IPS-18a (cell line): Measurements from ENCODE around the gene OR1K1.
"Not testable (repeated sequence)": the region's sequence is repeated elsewhere in the genome, so short reads cannot be mapped to it uniquely, and the experiment has no call there.

Experiments used
- H3K27ac ChIP-seq: one replicate; pipeline ENCODE4 v1.5.1; 2013; ENCODE audit warnings: low read length
- H3K27me3 ChIP-seq: one replicate; pipeline ENCODE4 v1.6.1; 2013; ENCODE audit warnings: mild to moderate bottlenecking, low read length; ENCODE audit not compliant: control insufficient read depth, insufficient read depth
- H3K36me3 ChIP-seq: one replicate; pipeline ENCODE4 v1.6.1; 2013; ENCODE audit warnings: low read depth, low read length; ENCODE audit not compliant: control insufficient read depth
- H3K4me1 ChIP-seq: one replicate; pipeline ENCODE4 v1.6.1; 2013; ENCODE audit warnings: low read depth, low read length; ENCODE audit not compliant: control insufficient read depth
- H3K4me3 ChIP-seq: one replicate; pipeline ENCODE4 v1.5.1; 2013; ENCODE audit warnings: low read length
- H3K9ac ChIP-seq: one replicate; pipeline ENCODE4 v1.6.1; 2013; ENCODE audit warnings: mild to moderate bottlenecking, low read length, moderate library complexity
- H3K9me3 ChIP-seq: one replicate; pipeline ENCODE4 v1.6.1; 2013; ENCODE audit warnings: low read depth, low read length; ENCODE audit not compliant: control insufficient read depth

The OR1K1 gene

GRCh38 chr9:122789256-122790046 is 10.5 kb upstream of the OR1K1 start:
- Histone ChIP-seq H3K27ac (no peak overlapping the region), H3K4me1 (no peaks in the 10 kb centered on the region), H3K9ac (no peak overlapping the region), H3K4me3 (no peak overlapping the region), H3K36me3 (no peaks in the 10 kb centered on the region), H3K9me3 (peaks cover 43% of the 10 kb centered on the region), H3K27me3 (no peaks in the 10 kb centered on the region)

- H3K27me3 ChIP-seq, result no peaks in the 10 kb centered on the region
These were observed 7.9 kb upstream of the OR1K1 start for GRCh38 chr9:122791872-122792669.

GRCh38 chr9:122797316-122798063 is 2.4 kb upstream of the OR1K1 start:
- Histone ChIP-seq H3K36me3 (no peaks in the 10 kb centered on the region), H3K9ac (no peak overlapping the region), H3K27ac (no peak overlapping the region), H3K27me3 (no peaks in the 10 kb centered on the region), H3K4me3 (no peak overlapping the region), H3K9me3 (peaks cover 28% of the 10 kb centered on the region), H3K4me1 (no peaks in the 10 kb centered on the region)

More at GRCh38 chr9:122791872-122792669, 7.9 kb upstream of the OR1K1 start:
- Histone ChIP-seq H3K36me3 (no peaks in the 10 kb centered on the region), H3K27ac (no peak overlapping the region), H3K4me3 (no peak overlapping the region), H3K4me1 (no peaks in the 10 kb centered on the region), H3K9me3 (peaks cover 31% of the 10 kb centered on the region), H3K9ac (no peak overlapping the region)

- H3K36me3 ChIP-seq, result no peaks in the 10 kb centered on the region
- H3K9ac ChIP-seq, result no peak overlapping the region
- H3K9me3 ChIP-seq, result peaks cover 6% of the 10 kb centered on the region
- no peaks in the 10 kb centered on the region for H3K27me3 ChIP-seq
- no peak overlapping the region for H3K4me3 ChIP-seq
- no peak overlapping the region for H3K27ac ChIP-seq
- H3K4me1 ChIP-seq, result no peaks in the 10 kb centered on the region
These were observed 6.7 kb downstream of the OR1K1 start for GRCh38 chr9:122806661-122807060.

GRCh38 chr9:122807271-122807900 is 7.5 kb downstream of the OR1K1 start:
- no peaks in the 10 kb centered on the region for H3K36me3 ChIP-seq
- H3K4me3 ChIP-seq, result no peak overlapping the region
- H3K9ac ChIP-seq, result no peak overlapping the region
- H3K27me3 ChIP-seq, result no peaks in the 10 kb centered on the region
- H3K27ac ChIP-seq, result no peak overlapping the region
- H3K9me3 ChIP-seq, result no peaks in the 10 kb centered on the region
- H3K4me1 ChIP-seq, result no peaks in the 10 kb centered on the region

GRCh38 chr9:122808141-122808540 is 8.2 kb downstream of the OR1K1 start:
- Histone ChIP-seq H3K36me3 (no peaks in the 10 kb centered on the region), H3K27ac (no peak overlapping the region)

DNA sequence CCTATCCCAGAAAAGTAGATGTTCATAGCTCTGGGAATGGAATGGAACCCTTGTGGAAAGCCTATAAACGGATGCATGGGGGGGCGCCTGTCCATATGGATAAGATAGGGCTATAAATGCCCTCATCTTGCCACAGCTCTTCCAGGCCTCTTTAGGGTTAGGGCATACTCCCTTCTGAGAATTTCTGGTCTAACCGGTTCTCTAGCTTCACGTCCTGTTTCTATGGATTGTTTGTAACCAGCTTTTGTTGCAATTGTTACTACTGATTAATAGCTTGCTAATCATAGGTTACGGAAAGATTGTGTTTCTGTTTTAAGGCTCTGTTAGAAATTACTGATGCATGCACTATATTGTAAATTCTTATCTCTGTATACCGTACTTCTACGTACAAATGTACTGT is 9.3 kb downstream of the OR1K1 start:
- not testable (repeated sequence) for H3K36me3 ChIP-seq, H3K27ac ChIP-seq, H3K9ac ChIP-seq, H3K9me3 ChIP-seq, H3K27me3 ChIP-seq, H3K4me3 ChIP-seq, H3K4me1 ChIP-seq

More at GRCh38 chr9:122808141-122808540, 8.2 kb downstream of the OR1K1 start:
- Histone ChIP-seq H3K4me1 (no peaks in the 10 kb centered on the region), H3K27me3 (no peaks in the 10 kb centered on the region), H3K9me3 (no peaks in the 10 kb centered on the region), H3K4me3 (no peak overlapping the region), H3K9ac (no peak overlapping the region)

DNA sequence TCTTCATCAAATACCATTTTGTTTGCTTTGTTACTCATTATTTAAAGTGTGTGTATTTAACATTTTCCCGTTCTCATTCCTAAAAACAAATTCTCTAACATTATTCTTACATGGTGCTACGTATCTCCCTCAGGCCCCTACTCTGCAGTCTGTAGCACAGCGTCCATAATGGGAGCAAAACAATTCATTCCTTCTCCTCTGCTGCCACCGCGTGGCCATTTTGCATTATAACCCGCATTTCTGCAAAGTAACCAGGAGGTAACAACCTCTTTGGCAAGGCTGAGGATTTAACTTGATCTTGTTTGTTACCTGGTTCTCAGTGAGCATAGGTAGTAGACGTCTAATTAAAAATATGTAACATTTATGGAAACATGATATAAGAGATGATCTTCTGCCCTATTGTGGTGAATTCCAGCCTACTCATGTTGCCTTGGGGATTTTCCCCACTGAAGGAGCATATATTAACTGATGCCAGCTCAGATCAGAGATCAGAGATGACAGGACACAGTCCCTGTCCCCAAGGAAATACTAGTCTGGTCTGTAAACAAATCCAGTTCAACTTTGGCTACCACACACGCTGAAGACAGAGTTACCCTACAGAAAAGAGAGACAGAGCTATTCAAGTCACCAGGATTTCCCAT is 10.5 kb downstream of the OR1K1 start:
- H3K27me3 ChIP-seq, result no peaks in the 10 kb centered on the region
- no peak overlapping the region for H3K27ac ChIP-seq

GRCh38 chr9:122812736-122813135 is 12.8 kb downstream of the OR1K1 start:
- Histone ChIP-seq H3K27me3 (no peaks in the 10 kb centered on the region), H3K4me3 (no peak overlapping the region), H3K9ac (no peak overlapping the region), H3K4me1 (no peaks in the 10 kb centered on the region), H3K9me3 (no peaks in the 10 kb centered on the region), H3K36me3 (peaks cover 3% of the 10 kb centered on the region), H3K27ac (no peak overlapping the region)

More for the DNA sequence above, 10.5 kb downstream of the OR1K1 start:
- Histone ChIP-seq H3K9me3 (no peaks in the 10 kb centered on the region), H3K9ac (no peak overlapping the region), H3K4me3 (no peak overlapping the region), H3K36me3 (no peaks in the 10 kb centered on the region), H3K4me1 (no peaks in the 10 kb centered on the region)

DNA sequence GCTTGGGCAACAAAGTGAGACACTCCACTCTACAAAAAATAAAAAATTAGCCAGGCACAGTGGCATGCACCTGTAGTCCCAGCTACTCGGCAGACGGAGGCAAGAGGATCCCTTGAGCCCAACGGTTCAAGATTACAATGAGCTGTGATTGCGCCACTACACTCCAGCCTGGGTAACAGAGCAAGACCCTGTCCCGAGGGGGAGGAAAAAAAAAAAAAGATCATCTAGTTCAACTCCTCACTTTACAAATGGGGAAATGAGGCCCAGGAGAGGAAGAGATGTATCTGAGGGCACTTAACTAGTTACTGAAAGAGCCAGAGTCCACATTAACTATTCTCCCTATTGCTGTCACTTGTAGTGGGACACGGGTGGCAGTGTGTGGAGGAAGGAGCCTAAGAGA is 14.6 kb downstream of the OR1K1 start:
- H3K27ac ChIP-seq, result no peak overlapping the region
- H3K4me3 ChIP-seq, result no peak overlapping the region
- no peak overlapping the region for H3K9ac ChIP-seq
- peaks cover 11% of the 10 kb centered on the region for H3K36me3 ChIP-seq
- H3K9me3 ChIP-seq, result no peaks in the 10 kb centered on the region
- no peaks in the 10 kb centered on the region for H3K27me3 ChIP-seq
- H3K4me1 ChIP-seq, result no peaks in the 10 kb centered on the region

DNA sequence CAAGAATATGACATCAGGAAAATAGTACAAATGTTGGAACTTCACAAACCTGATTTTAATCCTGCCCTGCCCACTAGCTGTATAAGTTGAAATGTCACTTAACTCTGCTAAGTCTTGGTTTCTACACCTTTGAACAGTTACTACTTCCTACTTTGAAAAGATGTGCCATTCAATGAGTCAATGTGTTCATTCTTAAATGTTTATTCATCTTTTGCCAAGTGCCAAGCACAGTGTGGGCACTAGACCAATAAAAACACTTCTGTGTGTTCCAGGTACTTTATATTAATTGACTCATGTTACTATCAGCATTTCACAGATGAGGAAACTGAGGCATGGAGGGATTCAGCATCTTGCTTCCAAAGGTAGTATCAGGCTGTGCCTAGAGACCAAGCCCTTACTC is 15.6 kb downstream of the OR1K1 start:
- Histone ChIP-seq H3K27me3 (no peaks in the 10 kb centered on the region), H3K4me1 (no peaks in the 10 kb centered on the region), H3K9ac (no peak overlapping the region), H3K4me3 (no peak overlapping the region), H3K9me3 (no peaks in the 10 kb centered on the region), H3K36me3 (peaks cover 21% of the 10 kb centered on the region), H3K27ac (no peak overlapping the region)
